NCI-H1930 (cell line): ENCODE data around the gene GPC3.

Experiments
- DNase-seq, 2 experiments: peaks; one replicate each; lab custom pipeline; 2025; lab: John Stamatoyannopoulos, UW

GPC3 gene

DNA sequence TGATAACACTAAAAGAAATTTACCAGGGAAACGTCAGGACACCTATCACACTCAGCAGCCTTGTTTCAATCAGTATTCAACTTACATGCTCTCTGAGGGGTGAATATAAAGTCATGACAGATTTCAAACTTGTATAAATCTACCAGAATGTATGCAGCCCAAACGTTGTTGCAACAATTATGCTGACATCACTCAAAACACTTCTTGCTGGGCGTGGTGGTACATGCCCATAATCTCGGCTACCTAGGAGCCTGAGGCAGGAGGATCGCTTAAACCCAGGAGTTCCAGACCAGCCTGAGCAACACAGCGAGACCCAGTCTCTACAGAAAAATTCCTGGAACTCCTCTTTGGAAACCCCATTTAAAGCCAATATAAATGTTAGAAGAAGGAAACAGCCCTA, 303.5 kb downstream of the GPC3 start:
- DNase-seq, result no peak

DNA sequence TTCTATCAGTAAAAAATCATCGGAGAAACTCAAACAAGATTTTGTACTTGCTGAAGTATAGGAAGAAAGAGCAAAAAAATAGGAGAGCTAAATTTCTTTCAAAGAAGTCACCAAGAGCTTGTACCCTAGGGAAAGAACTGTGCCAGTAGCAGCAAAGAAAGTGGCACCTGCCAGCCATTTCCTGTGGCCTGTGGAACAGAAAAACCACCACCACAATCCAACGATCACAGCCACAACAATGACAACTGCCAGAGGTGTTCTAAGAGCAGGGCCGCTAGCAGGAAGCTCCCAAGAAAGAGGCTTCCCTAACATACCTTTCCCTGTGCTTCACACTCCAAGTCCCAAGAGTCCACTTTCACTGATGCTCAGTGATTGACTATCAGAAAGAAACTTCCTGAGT, 304.0 kb downstream of the GPC3 start:
- no peak for DNase-seq

DNA sequence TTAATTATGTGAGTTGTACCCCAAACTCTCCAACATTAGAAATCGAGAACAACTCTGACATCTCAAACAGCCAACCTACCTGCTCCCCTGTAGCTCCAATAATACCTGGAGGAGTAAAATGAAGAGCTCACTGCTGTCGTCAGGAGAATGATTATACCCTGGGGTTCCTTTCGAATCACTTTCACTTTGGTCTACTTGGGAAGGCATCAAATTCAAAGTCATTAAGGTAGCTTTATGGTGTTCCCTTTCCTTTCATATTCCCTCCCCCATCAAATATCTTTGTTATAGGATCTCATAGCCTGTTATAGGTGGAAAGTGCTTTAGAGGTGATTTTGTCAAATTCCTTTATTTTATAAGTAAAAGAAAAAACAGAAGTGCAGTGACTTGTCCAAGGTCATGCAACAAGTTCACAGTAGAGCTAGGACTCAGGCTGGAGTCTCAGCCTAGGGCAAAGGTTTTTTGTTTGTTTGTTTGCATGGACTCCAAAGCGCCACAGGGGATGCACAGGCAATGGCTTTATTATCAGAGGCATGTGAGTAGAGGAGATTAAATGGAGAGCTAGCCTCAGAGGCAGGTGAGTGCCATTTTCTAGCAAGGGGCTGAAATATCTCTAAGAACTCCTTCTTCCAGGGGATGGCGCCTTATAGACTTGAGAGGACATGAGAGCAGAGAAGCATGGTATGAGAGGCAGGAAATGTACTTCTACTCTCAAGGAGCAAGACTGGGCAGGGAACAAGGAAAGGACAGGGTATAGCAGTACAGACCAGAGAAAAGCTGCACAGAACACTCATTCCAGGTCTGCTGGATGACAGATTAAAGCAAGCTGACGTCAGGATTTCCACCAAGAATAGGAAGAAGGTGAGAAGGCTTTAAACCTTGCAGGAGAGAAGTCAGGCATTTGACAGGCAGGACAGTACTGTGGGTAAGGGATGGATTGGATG, 308.0 kb downstream of the GPC3 start:
- DNase-seq, result no peak

DNA sequence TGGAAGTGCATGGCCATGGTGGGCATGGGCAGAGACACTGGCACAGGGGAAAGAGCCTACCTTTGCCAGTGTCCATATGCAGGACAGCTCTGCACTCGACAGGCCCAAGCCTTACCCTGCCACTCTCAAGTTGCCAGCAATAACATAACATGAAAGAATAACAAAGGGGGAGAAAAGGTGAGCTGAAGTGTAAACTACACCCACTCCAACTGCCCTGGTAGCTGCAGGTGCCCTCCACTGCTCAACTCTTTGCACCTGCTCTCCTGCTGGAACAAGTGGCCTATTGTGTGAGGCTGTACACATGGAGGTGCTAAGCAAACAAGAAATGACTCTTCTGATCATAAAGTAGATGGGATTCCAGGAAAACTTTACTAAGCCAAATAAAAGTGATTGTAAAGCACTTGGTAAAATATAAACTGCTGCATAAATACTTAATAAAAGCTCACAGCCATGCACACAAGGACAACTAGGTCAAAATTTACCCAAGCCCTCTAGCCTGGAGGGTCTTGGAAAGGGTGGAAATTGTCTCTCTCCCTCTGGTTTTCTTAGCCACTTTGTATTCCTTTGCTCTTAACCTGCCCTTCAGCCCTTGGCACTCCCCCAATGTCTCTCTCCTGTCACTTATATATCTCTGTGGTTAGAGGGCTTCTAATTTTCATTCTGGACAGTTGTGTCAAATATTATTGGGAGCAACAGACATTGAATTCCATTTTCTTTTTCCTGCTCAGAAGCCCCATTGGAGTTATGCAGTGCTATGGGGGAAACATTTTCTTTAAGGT, 308.9 kb downstream of the GPC3 start:
- no peak for DNase-seq

DNA sequence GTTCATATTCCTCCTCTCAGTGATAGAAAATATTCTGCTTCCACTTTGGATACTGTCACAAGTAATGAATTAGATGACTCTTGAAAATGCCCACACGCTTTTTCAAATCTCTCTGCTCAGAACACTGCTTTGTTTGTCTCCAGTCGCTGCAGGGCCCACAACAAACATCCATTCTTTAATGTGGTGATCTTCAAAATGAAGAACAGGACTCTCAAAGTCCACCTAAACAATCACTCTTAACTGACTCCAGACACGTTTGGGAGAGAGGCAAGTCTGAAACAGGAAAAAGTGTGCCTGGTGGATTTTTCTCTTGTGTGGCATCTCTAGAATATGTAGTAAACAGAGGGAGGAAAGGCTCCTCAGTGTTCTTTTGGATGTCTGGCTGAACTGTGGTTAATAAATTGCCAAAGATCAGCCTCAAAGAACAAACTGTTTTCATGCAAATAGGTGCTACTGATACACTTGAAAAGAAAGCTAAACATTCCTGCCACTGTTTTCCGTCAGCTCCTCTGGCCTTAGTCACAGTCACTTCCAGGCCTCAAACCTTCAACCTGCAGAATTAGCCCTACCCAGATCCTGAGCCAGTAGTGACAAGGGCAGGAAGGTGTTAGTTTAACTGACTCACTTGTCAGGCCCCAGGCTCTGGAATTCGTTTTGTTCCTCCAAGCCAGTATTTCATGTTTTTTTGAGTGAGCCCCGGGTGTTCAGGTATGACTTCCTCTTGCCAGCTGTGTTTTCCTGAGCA, 310.5 kb downstream of the GPC3 start:
- no peak for DNase-seq

DNA sequence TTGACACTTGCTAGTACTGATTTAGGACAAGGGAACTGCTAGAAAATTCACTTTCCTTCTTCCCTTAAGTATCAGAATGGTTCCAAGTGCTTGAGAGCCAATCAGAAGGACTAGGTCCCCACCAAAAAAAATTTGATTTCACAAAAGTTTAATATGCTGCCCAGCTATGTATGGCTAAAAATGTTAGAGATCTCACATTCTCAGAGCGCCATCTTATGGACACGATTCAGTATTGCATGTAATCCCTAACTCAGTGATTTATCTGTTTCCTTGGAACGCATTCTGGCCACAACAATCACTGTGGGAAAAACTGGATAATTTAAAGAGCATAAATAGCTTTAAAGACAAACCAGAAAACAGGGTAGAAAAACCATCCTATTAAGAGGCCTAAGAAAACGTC, 315.0 kb downstream of the GPC3 start:
- peak in 1 of 2 experiments; percentile 2 for DNase-seq

DNA sequence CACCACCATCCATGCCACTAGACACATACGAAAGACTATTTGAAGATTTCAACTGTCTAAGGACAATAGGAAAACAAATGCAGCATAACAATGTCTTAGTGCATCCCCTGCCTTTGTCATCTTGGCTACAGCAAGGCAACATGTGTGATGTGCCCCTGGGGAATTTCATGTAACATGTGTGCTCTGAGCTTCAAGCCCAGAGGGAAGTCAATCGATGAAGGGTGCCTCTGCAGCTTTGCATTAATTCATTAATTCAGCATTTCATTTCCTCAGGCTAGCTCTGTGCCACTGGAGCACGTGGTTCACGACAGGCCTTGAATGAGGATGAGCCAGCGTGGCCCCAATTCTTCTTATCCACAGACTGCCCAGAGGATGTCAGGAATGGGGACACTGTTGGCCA, 316.2 kb downstream of the GPC3 start:
- no peak for DNase-seq

DNA sequence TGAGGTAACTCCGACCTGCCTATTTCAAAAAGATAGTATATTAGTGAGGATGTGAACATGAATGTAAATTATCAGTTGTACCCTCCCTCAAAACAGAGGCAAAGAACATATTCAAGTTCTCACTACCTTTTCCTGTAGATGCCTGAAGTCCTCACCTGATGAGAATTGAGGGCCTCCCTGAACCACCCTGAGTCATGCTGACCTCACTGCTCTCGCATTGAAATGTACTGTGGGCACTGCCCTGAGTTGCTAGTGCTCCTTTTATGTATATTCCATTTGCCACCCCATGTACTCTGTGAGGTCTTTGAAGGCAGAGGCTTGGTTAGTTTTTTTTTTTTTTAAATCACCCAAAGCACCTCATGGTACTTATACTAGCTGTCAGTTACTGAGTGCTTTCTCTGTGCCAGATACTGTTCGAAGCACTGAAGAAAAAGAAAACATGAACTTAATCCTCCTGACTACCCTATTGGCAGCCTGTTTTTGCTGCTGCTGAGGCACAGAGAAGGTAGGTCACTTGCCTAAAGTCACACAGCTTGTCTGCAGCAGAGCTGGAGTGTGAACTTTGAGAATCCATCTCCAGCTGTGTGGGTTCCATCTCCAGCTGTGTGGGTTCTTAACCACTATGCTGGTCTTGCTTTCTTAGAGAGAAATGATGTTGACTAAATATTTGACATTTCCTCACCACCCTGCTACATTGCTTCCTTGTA, 317.0 kb downstream of the GPC3 start:
- no peak for DNase-seq

DNA sequence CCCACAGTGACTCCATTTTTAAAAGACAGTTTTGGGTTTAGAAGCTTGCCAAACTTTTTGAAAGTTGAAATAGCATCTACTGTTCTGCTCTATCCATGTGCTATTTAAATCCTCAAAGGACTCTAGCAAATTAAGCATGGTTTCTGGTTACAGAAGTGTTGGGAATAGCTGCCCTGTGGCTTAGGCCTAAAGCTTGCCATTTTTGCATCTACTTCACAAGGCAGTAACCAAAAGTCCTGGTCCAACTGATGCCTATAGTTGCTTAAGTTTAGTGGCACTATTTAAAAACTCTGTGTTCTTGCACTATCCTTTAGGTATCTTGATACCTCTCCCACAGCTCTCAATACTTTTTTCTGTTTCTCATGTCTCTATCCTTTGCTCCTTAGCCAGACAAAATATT, 319.1 kb downstream of the GPC3 start:
- DNase-seq, result no peak

DNA sequence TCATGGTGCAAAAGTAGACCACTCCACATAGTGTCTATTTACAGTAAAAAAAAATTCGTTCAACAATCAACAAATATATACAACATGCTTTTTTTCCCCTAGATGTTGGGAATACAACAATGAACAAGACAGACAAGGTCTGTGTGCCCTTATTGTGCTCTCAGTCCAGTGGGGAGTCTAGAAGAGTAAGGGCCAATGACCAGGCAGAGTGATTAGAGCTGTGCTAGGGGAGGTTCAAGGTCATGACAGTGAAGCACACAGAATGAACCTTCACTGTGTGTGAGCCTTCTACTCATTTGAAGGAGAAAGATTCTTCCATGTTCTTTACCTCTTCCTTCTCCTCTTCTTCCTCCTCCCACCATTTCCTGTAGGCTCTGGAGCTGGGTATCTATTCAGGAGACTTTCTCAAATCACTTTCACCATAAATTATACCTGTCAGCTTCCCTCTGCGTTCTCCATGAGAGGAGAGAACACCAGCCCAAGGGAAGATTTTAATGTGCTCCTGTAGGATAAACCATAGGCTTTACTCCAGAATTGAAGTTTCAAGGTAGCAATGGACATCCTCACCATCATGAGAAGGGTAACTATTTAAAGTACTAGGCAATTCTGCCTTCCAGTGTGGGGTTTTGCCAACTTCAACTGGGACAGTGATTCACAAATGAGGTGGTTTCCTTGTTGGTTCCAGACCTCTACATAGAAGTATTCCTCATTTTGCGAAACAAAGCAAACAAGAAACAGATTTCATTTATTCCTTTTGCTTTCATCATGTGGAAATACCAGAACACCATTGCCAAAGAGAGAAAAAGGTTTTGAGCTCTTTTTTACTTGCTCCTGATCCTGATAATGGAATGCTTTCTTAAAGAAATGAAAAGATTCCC, 323.2 kb downstream of the GPC3 start:
- no peak for DNase-seq

DNA sequence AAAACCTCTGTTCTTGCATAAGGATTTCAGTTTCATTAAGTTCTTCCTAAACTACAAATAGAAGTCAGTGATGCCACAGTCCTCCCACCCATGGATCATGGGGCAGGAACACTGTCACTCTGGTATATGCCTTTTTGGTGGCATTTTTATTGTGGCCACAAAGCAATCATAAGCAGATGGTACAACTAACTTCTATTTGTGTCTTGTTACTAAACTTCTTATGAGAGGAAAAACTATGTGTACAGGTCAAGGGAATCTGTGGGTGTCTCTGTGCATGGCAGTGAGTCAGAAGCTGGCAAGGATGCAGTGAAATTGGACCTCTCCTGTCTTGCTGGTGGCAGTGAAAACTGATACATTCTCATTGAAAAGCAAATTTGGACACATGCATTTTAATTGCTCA, 325.1 kb downstream of the GPC3 start:
- DNase-seq, result no peak

DNA sequence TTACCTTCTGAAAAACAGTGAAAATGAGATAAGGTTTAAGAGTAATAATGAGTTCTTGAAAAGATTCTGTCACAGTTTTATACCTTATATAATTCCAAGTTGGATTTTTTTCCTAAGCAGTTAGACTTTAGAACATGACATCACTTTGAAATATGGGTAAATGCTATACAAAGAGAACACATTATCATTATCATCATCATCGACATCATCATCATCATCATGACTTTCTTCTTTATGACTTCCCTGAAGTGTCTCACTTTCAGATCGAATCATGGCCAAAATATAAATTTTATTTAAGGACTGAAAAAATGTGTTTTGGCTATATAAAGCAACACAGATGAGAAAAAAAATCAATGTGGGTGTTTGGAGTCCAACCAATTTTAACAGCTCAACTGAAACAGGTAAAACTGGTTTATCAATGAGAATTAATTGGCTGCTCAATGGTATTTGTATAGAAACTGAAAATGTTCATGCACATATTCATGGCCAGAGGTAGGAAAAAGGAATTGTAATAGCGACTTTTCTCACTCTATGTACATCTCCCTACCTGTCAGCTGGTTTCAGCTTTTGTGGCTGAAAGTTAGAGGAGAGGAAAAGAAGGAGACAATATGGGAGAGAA, 327.0 kb downstream of the GPC3 start:
- DNase-seq, result no peak

DNA sequence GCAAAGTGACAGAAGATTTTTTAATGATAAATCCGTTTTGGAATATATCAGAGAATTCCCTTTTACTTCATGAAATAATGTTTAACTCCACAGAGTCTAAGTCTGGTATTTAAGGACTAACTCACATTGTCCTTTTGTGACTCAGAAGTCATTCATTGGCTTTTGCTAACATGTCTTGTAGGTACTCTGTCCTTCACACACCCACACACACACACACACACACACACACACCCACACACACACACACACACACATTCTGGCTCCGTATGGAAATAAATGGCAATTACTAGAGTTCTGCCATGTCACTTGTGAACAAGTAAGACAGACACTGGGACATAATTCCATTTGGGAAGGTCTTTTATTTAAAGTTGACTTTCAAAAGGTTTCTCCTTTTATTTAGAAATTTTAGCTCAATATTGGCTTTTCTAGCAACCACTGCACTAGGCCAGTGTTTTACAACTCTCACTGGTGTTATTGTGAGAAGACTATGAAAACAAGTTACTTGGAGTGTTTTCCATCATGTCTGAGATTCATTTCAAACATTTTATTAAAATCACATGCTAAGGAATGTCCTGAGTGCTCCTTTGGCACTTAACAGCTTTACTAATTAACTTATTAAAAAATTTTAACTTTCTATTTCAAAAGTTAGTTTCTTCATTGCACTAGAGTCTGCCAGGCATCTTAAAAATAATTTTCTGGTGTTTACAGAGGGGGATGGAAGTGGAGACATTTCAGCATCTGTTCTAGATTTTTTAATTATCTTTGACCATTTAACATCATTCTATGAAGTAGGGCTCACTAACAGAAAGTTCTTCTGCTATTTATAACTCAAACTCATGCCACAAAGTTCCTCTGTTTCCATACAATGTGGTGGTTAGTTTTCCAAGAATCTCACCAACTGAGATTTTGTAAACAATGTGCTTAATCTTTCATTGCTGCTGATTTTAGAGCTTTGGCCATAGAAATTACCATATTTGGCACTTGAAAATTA, 329.8 kb downstream of the GPC3 start:
- DNase-seq, result no peak

DNA sequence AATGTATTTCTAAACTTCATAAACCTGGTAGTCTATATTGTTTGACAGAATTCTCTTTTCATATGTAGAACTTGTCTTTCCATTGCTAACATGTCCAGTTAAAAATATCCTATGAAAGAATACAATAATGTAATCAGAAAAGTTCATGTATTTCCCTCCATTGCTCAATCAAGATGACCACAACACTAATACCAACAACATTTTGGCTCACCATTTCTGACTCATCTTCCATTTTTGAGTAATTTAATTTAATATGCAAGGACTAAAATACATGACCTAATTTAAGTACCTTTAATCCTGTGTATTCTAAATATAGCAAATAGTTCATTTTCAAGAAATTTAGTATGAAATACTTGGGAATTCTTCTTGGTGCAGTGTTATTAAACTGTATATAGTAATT, 330.6 kb downstream of the GPC3 start:
- no peak for DNase-seq

DNA sequence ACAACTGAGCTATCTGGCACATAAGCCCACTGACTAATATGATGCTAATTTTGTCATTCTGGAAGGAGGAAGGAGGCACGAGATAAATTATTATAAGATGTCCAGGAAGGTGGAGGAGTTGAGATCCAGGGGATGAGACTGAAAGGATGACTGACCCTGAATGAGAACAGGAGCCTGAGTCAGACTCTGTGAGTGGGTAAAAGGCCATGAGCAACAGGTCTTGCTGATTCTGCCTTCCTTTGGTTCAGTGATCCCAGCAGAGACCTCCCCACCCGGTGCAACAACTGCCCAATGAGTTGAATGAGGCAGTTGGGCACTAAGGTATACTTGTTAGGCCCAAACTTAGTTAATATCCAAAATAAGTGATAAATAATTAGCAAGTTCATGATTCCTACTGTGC, 332.0 kb downstream of the GPC3 start:
- no peak for DNase-seq

DNA sequence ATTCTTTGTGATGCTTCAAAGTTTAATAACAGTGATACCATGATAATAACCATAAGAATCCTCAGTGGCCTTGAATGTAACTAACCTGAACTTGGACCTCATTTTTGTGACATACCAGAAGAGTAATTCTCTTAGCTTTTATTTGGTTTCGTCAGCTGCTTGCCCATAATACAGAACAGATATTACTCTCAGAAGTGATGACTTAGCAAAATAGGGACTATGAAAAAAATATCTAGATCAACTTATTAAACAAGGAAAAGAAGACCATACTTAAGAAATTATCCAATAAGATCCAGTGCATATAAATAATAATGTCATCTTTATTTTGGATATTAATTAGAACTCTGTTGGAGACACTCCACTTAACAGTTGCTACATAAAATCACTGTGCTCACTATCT, 333.2 kb downstream of the GPC3 start:
- DNase-seq, result no peak

DNA sequence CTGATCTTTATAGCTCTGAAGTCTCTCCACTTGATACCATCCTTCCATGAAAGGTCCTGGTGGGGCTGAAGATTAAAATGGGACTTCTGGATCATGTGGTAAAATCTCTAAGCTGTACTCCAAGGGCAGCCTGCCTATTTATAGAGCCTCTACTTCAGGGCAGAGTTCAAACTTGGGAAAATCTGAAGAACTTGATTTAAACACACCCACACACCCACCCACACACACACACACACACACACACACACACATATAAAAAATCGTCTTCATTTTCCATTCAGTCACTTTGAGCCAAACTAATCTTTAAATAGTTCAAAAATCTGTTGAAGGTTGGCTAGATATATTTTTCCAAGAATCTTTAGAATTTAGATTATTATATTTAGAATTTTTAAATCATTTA, 335.2 kb downstream of the GPC3 start:
- DNase-seq, result no peak

DNA sequence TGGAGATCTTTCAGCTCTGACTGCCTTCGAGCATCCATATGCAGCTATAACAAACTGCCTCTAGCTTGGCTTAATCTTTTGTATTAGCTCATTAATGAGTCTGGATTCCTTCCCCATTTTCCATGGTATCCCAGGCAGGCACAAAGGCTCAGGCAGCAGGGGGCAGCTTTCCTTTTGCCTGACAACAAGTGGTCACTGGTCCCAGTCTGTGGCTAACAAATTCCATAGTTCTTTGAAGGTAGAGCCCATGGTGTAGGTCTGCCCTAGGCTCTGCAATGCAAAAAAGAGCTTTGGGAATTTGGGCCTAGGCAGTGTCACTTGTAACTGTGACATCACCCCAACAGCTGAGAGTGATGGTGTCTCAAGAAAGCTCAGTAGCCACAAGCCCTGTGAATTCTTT, 335.7 kb downstream of the GPC3 start:
- DNase-seq, result no peak

DNA sequence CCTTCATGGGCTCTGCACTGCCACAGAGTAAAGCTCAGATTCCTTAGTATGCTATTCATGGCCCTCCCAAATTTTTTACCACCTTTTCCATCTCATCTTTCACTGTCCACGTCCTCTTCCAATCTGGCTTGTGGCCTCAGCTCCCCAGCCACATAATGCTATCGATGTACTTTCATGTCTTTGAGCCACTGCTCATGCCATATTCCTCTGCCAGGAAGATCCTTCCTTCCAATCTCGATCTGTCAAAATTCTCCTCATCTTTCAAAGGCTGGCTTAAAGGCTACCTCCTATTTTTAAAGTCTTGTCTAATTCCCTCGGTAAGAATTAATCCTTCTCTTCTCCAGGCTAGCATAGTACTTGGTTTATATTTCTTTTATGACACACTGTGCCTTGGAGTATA, 336.8 kb downstream of the GPC3 start:
- DNase-seq, result no peak
